Right lobe of liver (tissue), 6 donors: Measurements from ENCODE around the gene ARPC1B. TPM values are rescaled to one million over a fixed set of nuclear protein-coding genes. Genes with fewer than 3 reads are reported as not detected.

ENCODE experiments used
- ATAC-seq, 4 donors: fragments of 200-7000 bp; cut with Tn5 transposase; one replicate each; pipeline ENCODE4 v1.9.1; 2020; ENCODE audit warnings: mild to moderate bottlenecking in 4 of 4, moderate library complexity in 4 of 4
- DNase-seq, 3 donors: peaks; one replicate each; pipeline ENCODE4 v3.0.0-alpha.2; 2020
- H3K27ac ChIP-seq, 3 donors: fragments of 200-600 bp; one replicate each; pipeline ENCODE4 v1.8.0; 2022
- H3K27me3 ChIP-seq, 2 donors: fragments of 200-600 bp; one replicate each; pipeline ENCODE4 v1.8.0; 2022
- H3K36me3 ChIP-seq, 4 donors: fragments of 200-600 bp; sonication (generic) in 1 of 4; one replicate each; pipeline versions ENCODE4 v1.5.1 to v1.8.0; 2017 to 2022; ENCODE audit warnings: control low read depth in 1 of 4
- H3K4me1 ChIP-seq, 4 donors: fragments of 200-600 bp; sonication (generic) in 1 of 4; one replicate each; pipeline versions ENCODE4 v1.5.1 to v1.8.0; 2017 to 2022; ENCODE audit warnings: control low read depth in 1 of 4
- H3K4me3 ChIP-seq, 3 donors: fragments of 200-600 bp; one replicate each; pipeline ENCODE4 v1.8.0; 2022
- H3K9me3 ChIP-seq, 4 donors: fragments of 200-600 bp; sonication (generic) in 1 of 4; one replicate each; pipeline versions ENCODE4 v1.5.1 to v1.8.0; 2017 to 2022; ENCODE audit warnings: control low read depth in 1 of 4
- CTCF ChIP-seq, 4 donors: fragments of 200-600 bp in 3 of 4; fragments of 450-650 bp in 1 of 4; IDR thresholded peaks; one replicate each; pipeline versions ENCODE4 v1.5.1 to v1.8.0; 2016 to 2022; ENCODE audit warnings: antibody characterized with exemption in 4 of 4, mild to moderate bottlenecking in 2 of 4
- POLR2A ChIP-seq: fragments of 450-650 bp; IDR thresholded peaks from one replicate; pipeline ENCODE4 v1.6.1; 2017; ENCODE audit warnings: antibody characterized with exemption, mild to moderate bottlenecking
- whole genome bisulfite sequencing: methylation state at CpG from one replicate; pipeline ENCODE4 v1.1.6; 2018; ENCODE audit warnings: low coverage, low lambda C conversion rate; ENCODE audit not compliant: insufficient coverage; ENCODE audit errors: missing lambda C conversion rate; 5-methylcytosine and 5-hydroxymethylcytosine counted together
- intact Hi-C, 2 donors: fragments of 100-400 bp; cut with DNase I; formaldehyde crosslinking; loops; one replicate each; pipeline versions ENCODE4 v1.11.2 to v1.14.1; 2022
- total RNA-seq, 6 experiments: library from RNA; depleted of rRNA in 2 of 6; stranded (reverse); fragments of >200 nt in 2 of 6; fragmentation: NEBNext Ultra II Directional in 3 of 6; extraction: Animal tissue kit (Norgen Biotek cat#: 25700) in 3 of 6; gene quantifications; one replicate each; pipeline versions ENCODE4 v1.1.0 to v1.2.4, GENCODE V29; 2016 to 2023
- donor health status: DM: no; HTN: yes; CAD: no.
- donor health status: DM: no; HTN: no; CAD: no.
- donor health status: DM: no; HTN: no; CAD: no.
- donor health status: DM: no; HTN: yes; CAD: no.
- donor health status: DM: no; HTN: yes; CAD: no.

Gene ARPC1B
- total RNA-seq, 6 experiments from 2014 or later = 24.4 to 197 (median 52.7) TPM

DNA sequence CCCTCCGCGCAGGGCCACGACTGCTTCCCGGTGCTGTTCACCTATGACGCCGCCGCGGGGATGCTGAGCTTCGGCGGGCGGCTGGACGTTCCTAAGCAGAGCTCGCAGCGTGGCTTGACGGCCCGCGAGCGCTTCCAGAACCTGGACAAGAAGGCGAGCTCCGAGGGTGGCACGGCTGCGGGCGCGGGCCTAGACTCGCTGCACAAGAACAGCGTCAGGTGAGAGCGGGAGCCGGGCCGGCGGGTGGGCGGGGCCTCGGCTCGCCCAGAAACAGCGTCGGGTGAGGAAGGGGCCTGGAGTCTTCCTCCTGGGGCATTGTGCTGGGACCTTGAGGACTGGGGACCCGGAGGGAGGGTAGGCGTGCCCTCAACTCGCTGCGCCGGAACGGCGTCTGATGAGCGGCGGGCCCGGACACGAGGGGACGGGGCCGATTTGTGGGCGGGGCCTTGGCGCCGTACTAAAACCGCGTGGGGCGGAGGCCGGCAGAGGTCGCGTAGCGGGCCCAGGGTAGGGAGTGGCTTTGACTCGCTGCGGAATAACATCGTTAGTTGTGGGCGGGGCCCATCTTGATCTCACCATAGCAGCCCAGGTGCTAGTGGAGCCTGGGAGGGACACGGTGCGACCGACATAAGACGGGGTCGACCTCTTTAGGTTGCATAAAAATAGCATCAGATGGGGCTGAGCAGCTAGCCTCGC, 18.3 kb downstream of the ARPC1B start:
- H3K36me3 ChIP-seq = peaks cover 0 to 44% (median 13%) of the 10 kb centered on the region in 4 donors
- H3K4me1 ChIP-seq = peaks cover 0 to 19% (median 8%) of the 10 kb centered on the region in 4 donors
- no peaks in the 10 kb centered on the region for H3K27me3 ChIP-seq
- ATAC-seq = peak; percentile 69 to 83 (median 74)
- intact Hi-C loops = no loop called here
- 13% methylated on average over 9 of the region's 68 CpGs for WGBS
- DNase-seq = peak in 2 of 3 donors; percentile 67 to 76
- no peaks in the 10 kb centered on the region for H3K9me3 ChIP-seq
- H3K4me3 ChIP-seq = peak overlapping the region; percentile 41 to 52 (median 47)
- peak overlapping the region in 1 of 3 donors; percentile 14 for H3K27ac ChIP-seq
- no peak for TF ChIP-seq POLR2A
- no peak for TF ChIP-seq CTCF (IDR thresholded peaks at IDR 0.05)

- Histone ChIP-seq H3K4me3 (peak overlapping the region; percentile 41 to 52 (median 47)), H3K27ac (peak overlapping the region in 1 of 3 donors; percentile 14), H3K27me3 (no peaks in the 10 kb centered on the region), H3K36me3 (peaks cover 0 to 47% (median 12%) of the 10 kb centered on the region in 4 donors), H3K9me3 (no peaks in the 10 kb centered on the region), H3K4me1 (peaks cover 0 to 19% (median 8%) of the 10 kb centered on the region in 4 donors)
- intact Hi-C loops = no loop called here
- ATAC-seq = peak; percentile 15 to 43 (median 30)
- WGBS = 46% methylated on average over 5 of the region's 30 CpGs
- TF ChIP-seq POLR2A = no peak
- TF ChIP-seq CTCF (IDR thresholded peaks at IDR 0.05) = no peak
- no peak for DNase-seq
Observed at GRCh38 chr7:99393355-99394187, 19.0 kb downstream of the ARPC1B start.

DNA sequence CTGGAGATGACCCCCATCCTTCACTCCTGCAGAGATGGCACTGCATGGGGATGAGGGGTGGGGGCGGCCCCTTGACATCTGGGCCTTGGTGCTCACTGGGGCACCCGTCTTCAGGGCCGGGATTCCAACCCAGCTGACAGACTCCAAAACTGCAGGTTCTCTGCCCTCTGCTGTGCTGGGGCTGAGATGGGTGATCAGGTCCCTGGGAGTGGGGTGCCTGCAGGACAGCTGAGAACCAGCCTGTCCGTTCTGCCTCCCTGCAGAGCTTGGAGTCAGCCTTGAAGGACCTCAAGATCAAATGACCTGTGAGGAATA, 19.6 kb downstream of the ARPC1B start:
- intact Hi-C loops = no loop called here
- H3K4me3 ChIP-seq = no peak overlapping the region

More for the DNA sequence above, 19.6 kb downstream of the ARPC1B start:
- Histone ChIP-seq H3K36me3 (peaks cover 0 to 46% (median 12%) of the 10 kb centered on the region in 4 donors), H3K27ac (no peak overlapping the region), H3K4me1 (peaks cover 0 to 19% (median 8%) of the 10 kb centered on the region in 4 donors), H3K9me3 (no peaks in the 10 kb centered on the region), H3K27me3 (no peaks in the 10 kb centered on the region)
- ATAC-seq (no peak), DNase-seq (no peak)
- TF ChIP-seq POLR2A = no peak
- no peak for TF ChIP-seq CTCF (IDR thresholded peaks at IDR 0.05)
- no CpG with 5 or more reads among the region's 4 CpGs for WGBS
